ENCODE results near the gene GPR107.

Gene GPR107

DNA sequence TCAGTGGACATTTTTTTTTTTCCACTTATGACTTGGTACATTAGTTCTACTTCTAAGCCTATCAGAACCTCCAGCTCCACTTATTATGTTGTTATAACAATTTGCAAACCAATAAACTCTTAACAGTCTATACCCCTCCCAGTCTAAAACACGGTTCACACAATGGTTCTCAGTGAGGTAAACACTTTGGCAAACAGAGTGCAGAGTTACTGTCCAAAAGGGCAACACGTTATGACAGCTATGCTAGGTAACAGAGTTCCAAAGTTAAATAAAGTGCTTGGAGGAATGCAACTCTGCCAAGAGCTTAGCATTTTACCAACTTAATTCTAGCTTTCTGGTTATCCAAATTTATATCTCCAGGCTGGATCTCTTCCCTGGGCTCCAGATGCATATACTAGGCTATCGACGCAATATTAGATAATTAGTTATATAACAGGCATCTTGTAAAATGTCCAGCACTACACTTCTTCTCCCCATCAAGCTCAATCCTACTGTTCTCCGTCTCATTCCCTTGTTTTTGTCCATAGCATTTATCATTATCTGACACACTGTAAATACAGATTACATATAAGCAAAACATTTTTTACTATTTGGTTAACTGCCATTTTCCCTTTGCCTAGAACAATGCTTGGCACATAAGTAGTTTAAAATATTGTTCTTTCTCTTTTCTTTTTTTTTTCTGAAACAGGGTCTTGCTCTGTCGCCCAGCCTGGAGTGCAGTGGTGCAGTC lies 25.0 kb upstream of the GPR107 start:
- no peak overlapping the region for H3K27ac ChIP-seq (ENCODE audit: low read depth, low read length)
- H3K9me3 ChIP-seq (ENCODE audit: control insufficient read depth, insufficient read depth, low read length), result no peaks in the 10 kb centered on the region
- no peaks in the 10 kb centered on the region for H3K36me3 ChIP-seq (ENCODE audit: control insufficient read depth, insufficient read depth, low read length)
- H3K4me1 ChIP-seq (ENCODE audit: control insufficient read depth, insufficient read depth, low read length), result no peaks in the 10 kb centered on the region
- no peak overlapping the region for H3K4me3 ChIP-seq (ENCODE audit: low read depth, low read length)
- H3K9ac ChIP-seq (ENCODE audit: low read depth, low read length), result no peak overlapping the region
- no peaks in the 10 kb centered on the region for H3K27me3 ChIP-seq (ENCODE audit: control insufficient read depth, insufficient read depth, low read length)

- no peaks in the 10 kb centered on the region for H3K9me3 ChIP-seq (ENCODE audit: control insufficient read depth, insufficient read depth, low read length)
- H3K36me3 ChIP-seq (ENCODE audit: control insufficient read depth, insufficient read depth, low read length), result no peaks in the 10 kb centered on the region
- no peak overlapping the region for H3K4me3 ChIP-seq (ENCODE audit: low read depth, low read length)
- H3K27me3 ChIP-seq (ENCODE audit: control insufficient read depth, insufficient read depth, low read length), result no peaks in the 10 kb centered on the region
- no peak overlapping the region for H3K9ac ChIP-seq (ENCODE audit: low read depth, low read length)
- no peaks in the 10 kb centered on the region for H3K4me1 ChIP-seq (ENCODE audit: control insufficient read depth, insufficient read depth, low read length)
- no peak overlapping the region for H3K27ac ChIP-seq (ENCODE audit: low read depth, low read length)
Measured at GRCh38 chr9:130029223-130029973, 24.3 kb upstream of the GPR107 start.

- no peaks in the 10 kb centered on the region for H3K4me1 ChIP-seq (ENCODE audit: control insufficient read depth, insufficient read depth, low read length)
- H3K4me3 ChIP-seq (ENCODE audit: low read depth, low read length), result no peak overlapping the region
- H3K36me3 ChIP-seq (ENCODE audit: control insufficient read depth, insufficient read depth, low read length), result no peaks in the 10 kb centered on the region
- H3K9me3 ChIP-seq (ENCODE audit: control insufficient read depth, insufficient read depth, low read length), result no peaks in the 10 kb centered on the region
- no peaks in the 10 kb centered on the region for H3K27me3 ChIP-seq (ENCODE audit: control insufficient read depth, insufficient read depth, low read length)
- no peak overlapping the region for H3K9ac ChIP-seq (ENCODE audit: low read depth, low read length)
- H3K27ac ChIP-seq (ENCODE audit: low read depth, low read length), result no peak overlapping the region
Measured at GRCh38 chr9:130030651-130031127, 23.0 kb upstream of the GPR107 start.

- Histone ChIP-seq H3K27me3 (ENCODE audit: control insufficient read depth, insufficient read depth, low read length) (no peaks in the 10 kb centered on the region), H3K4me1 (ENCODE audit: control insufficient read depth, insufficient read depth, low read length) (no peaks in the 10 kb centered on the region), H3K27ac (ENCODE audit: low read depth, low read length) (no peak overlapping the region), H3K36me3 (ENCODE audit: control insufficient read depth, insufficient read depth, low read length) (no peaks in the 10 kb centered on the region), H3K9ac (ENCODE audit: low read depth, low read length) (no peak overlapping the region), H3K4me3 (ENCODE audit: low read depth, low read length) (no peak overlapping the region), H3K9me3 (ENCODE audit: control insufficient read depth, insufficient read depth, low read length) (no peaks in the 10 kb centered on the region)
Measured at GRCh38 chr9:130034570-130034969, 19.1 kb upstream of the GPR107 start.

DNA sequence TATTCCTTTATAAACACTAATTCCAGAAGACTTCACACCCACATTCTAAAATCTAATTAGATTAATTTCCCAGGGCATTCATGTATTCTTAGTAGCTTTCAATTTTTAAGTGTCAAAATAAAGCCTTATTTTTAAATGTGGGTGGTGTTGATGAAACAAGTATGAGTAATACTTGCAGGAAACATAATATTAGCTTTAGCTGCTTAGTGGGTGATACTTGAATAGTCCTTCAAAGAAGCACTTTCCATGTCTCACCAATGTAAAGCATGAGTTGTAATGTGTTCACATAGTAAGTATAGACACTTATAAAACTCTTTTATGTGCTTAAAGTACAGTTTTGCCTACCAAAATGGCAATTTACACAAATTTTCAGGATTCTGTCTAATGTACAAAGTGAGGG lies 17.6 kb upstream of the GPR107 start:
- Histone ChIP-seq H3K36me3 (ENCODE audit: control insufficient read depth, insufficient read depth, low read length) (no peaks in the 10 kb centered on the region), H3K4me1 (ENCODE audit: control insufficient read depth, insufficient read depth, low read length) (peaks cover 2% of the 10 kb centered on the region; the same call in 1 of the 2 replicates), H3K27ac (ENCODE audit: low read depth, low read length) (no peak overlapping the region)

GRCh38 chr9:130039528-130040147 lies 14.1 kb upstream of the GPR107 start:
- H3K27me3 ChIP-seq (ENCODE audit: control insufficient read depth, insufficient read depth, low read length), result peaks cover 17% of the 10 kb centered on the region
- H3K9ac ChIP-seq (ENCODE audit: low read depth, low read length), result no peak overlapping the region
- no peak overlapping the region for H3K4me3 ChIP-seq (ENCODE audit: low read depth, low read length)
- H3K27ac ChIP-seq (ENCODE audit: low read depth, low read length), result no peak overlapping the region
- H3K36me3 ChIP-seq (ENCODE audit: control insufficient read depth, insufficient read depth, low read length), result no peaks in the 10 kb centered on the region
- H3K4me1 ChIP-seq (ENCODE audit: control insufficient read depth, insufficient read depth, low read length), result peaks cover 12% of the 10 kb centered on the region
- H3K9me3 ChIP-seq (ENCODE audit: control insufficient read depth, insufficient read depth, low read length), result no peaks in the 10 kb centered on the region

More for the DNA sequence above, 17.6 kb upstream of the GPR107 start:
- H3K4me3 ChIP-seq (ENCODE audit: low read depth, low read length), result no peak overlapping the region
- H3K27me3 ChIP-seq (ENCODE audit: control insufficient read depth, insufficient read depth, low read length), result peaks cover 1% of the 10 kb centered on the region; the same call in 1 of the 2 replicates
- H3K9me3 ChIP-seq (ENCODE audit: control insufficient read depth, insufficient read depth, low read length), result no peaks in the 10 kb centered on the region
- no peak overlapping the region for H3K9ac ChIP-seq (ENCODE audit: low read depth, low read length)

DNA sequence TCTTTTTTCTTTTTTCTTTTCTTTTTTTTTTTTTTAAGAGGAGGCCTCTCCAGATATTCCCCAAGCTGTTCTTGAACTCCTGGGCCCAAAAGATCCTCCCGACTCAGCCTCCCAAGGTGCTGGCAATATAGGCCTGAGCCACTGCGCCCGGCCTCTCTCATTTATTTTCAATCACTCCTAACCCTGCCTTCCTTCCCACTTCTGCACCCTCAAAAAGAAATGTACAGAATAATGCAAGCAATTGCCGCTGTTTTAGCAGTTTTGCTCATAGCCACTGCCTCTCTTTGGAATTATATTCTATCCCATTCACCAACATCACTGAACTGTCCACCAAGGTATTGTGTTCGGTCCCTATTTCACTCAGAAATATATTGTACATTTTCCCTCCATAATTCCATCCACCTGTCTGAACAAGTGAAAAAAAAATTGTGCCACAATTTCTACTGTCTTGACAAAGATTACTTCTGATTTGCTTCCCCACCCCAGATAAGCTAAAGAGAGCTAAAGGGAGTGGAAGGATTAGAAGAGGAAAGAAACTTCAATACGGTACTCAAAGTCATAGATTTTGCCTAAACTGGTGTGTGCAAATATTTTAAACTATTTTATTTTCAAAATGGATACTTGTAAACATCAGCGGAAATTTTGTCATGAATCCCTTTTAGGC lies 12.6 kb upstream of the GPR107 start:
- Histone ChIP-seq H3K27me3 (ENCODE audit: control insufficient read depth, insufficient read depth, low read length) (peaks cover 17% of the 10 kb centered on the region), H3K4me3 (ENCODE audit: low read depth, low read length) (peak overlapping the region; percentile 90), H3K27ac (ENCODE audit: low read depth, low read length) (no peak overlapping the region), H3K4me1 (ENCODE audit: control insufficient read depth, insufficient read depth, low read length) (peaks cover 16% of the 10 kb centered on the region), H3K9me3 (ENCODE audit: control insufficient read depth, insufficient read depth, low read length) (no peaks in the 10 kb centered on the region), H3K9ac (ENCODE audit: low read depth, low read length) (no peak overlapping the region), H3K36me3 (ENCODE audit: control insufficient read depth, insufficient read depth, low read length) (no peaks in the 10 kb centered on the region)

DNA sequence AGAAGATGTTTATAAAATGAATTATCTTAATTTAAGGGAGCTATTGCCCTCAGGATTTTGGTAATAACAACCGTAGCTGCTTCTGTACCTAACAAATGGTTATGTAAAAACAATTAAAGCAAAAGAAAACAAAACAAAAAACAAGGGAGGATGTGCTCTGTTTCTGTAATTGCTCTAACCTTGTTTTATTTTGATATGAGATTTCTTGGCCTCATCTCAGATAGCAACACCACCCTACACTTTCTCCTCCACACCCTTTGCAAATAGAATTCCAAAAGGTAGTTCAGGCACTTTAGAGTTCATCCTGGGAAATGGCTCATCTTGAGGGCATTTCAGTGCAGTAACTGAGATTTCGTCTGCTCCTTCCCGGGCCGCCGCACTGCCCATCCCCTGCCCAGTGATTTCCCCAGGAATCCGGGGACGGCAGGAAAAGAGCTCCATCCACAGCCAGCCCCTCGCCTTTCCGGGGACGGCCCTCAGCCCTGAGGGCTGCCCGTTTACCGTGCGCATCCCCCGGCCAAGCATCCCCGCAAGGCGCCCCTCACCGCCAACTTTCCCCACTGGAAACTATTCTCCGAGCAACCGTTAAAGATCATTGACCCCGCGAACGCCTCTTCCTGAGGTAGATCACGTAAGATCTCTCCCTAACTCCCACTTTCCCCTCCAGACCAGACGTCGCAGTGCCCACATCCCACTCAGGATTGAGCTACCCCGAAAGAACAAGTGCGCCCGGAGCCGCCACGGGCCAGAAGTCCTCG lies 11.9 kb upstream of the GPR107 start:
- H3K27me3 ChIP-seq (ENCODE audit: control insufficient read depth, insufficient read depth, low read length), result peaks cover 17% of the 10 kb centered on the region
- H3K9ac ChIP-seq (ENCODE audit: low read depth, low read length), result peak overlapping the region; percentile 47
- peak overlapping the region; percentile 90 for H3K4me3 ChIP-seq (ENCODE audit: low read depth, low read length)
- H3K27ac ChIP-seq (ENCODE audit: low read depth, low read length), result no peak overlapping the region
- peaks cover 16% of the 10 kb centered on the region for H3K4me1 ChIP-seq (ENCODE audit: control insufficient read depth, insufficient read depth, low read length)
- no peaks in the 10 kb centered on the region for H3K36me3 ChIP-seq (ENCODE audit: control insufficient read depth, insufficient read depth, low read length)
- H3K9me3 ChIP-seq (ENCODE audit: control insufficient read depth, insufficient read depth, low read length), result no peaks in the 10 kb centered on the region

DNA sequence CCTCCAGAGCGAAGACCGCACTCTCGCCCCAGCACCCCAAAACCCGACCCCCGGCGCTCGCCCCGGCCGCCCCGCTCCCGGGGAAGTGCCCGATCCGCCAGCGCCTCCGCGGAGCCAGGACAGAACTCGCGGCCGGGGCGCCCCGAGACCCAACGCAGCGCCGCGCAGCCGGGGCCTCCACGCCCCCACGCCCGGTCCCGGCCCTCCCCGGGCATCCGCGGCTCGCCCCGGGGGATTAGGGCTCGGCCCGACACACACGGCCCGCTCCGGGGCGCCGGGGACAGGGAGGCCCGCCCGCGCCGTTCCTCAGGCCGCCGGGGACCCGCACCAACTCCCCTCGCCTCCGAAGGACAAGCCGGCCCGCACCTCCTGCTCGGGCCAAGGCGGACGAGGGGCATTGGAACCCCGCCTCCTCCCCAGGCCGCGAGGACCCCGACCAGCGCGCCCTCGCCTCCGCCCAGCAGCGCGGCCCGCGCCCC lies 11.3 kb upstream of the GPR107 start:
- Histone ChIP-seq H3K9ac (ENCODE audit: low read depth, low read length) (peak overlapping the region; percentile 47), H3K4me1 (ENCODE audit: control insufficient read depth, insufficient read depth, low read length) (peaks cover 16% of the 10 kb centered on the region), H3K4me3 (ENCODE audit: low read depth, low read length) (peak overlapping the region; percentile 90), H3K9me3 (ENCODE audit: control insufficient read depth, insufficient read depth, low read length) (no peaks in the 10 kb centered on the region), H3K27ac (ENCODE audit: low read depth, low read length) (peak overlapping the region; percentile 78), H3K27me3 (ENCODE audit: control insufficient read depth, insufficient read depth, low read length) (peaks cover 17% of the 10 kb centered on the region), H3K36me3 (ENCODE audit: control insufficient read depth, insufficient read depth, low read length) (no peaks in the 10 kb centered on the region)

Data from HUES48 (cell line).